Fibroblast of lung (primary cell): ENCODE data around the gene CUTA.

ENCODE experiments used
- CTCF ChIP-seq, 2 donors: IDR thresholded peaks in 1 of 2; conservative IDR thresholded peaks in 1 of 2; 1 replicate in 1 of 2; 2 replicates in 1 of 2; pipeline ENCODE4 v1.5.1; 2011 to 2012; ENCODE audit warnings: low read length in 2 of 2, control low read depth in 1 of 2, inconsistent platforms in 1 of 2, low read depth in 1 of 2, mild to moderate bottlenecking in 1 of 2
- EZH2 ChIP-seq: IDR thresholded peaks from 2 replicates; pipeline ENCODE4 v1.5.1; 2012; ENCODE audit warnings: low read length, control low read depth, mild to moderate bottlenecking; ENCODE audit errors: missing control alignments

GRCh38 chr6:33375143-33375671, 42.7 kb downstream of the CUTA start:
- no peak for TF ChIP-seq CTCF (conservative IDR thresholded peaks at IDR 0.05 in 1 of 2, IDR thresholded peaks at IDR 0.05 in 1 of 2; ENCODE audit: low read depth in 1 of 2, low read length in 2 of 2)
- TF ChIP-seq EZH2 = no peak
